ENCODE measurements around the gene PIEZO1. TPM values are rescaled to one million over a fixed set of nuclear protein-coding genes. Genes with fewer than 3 reads are reported as not detected.

PIEZO1 gene
- total and polyA plus RNA-seq, 10 of the 15 experiments (the other 5 are each of a cell fraction or from before 2014, with no cell fraction given), result 1.3 to 169 (median 33.4) TPM

DNA sequence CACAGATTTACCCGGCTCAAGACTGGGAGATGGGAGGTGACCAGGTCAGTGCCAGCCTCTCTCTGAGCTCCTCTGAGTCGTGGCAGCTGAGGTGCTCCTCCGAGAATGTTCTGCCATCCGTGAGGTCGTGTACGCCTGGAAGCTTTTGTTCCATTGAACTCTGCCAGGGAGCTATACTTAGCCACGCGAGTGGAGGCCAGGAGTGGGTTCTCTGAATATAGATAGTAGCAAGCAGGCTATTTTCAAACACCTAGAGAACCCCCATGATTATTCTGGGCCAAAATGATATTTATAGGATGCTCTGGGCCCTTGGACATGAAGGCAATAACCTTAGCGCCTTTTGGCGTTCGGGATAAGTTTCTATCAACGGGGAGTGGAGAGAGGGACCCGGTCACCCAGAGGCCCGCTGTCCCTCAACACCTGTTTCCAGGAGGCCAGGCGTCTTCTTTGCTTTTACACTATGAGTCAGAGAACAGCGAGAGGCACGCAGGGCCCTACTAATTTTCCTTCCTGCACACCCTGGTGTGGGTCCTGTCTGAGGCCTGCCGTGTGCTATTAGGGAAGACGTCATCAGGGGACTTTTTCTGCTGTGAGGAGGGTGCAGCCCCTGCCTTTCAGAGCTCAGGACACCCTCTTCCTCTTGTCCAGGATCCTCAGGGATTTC lies 111.2 kb downstream of the PIEZO1 start (continued):
- TF ChIP-seq PAX8 (IDR thresholded peaks at IDR 0.05) (no peak), TAF1 (IDR thresholded peaks at IDR 0.05; ENCODE audit: borderline replicate concordance, low read depth, low read length) (no peak), NFYB (IDR thresholded peaks at IDR 0.05; ENCODE audit: insufficient read depth, low read depth, low read length) (no peak), TCF3 (IDR thresholded peaks at IDR 0.05; ENCODE audit: borderline replicate concordance, insufficient read depth, low read depth, low read length) (peak; percentile 54; the same call in 1 of the 2 replicates), JUNB (IDR thresholded peaks at IDR 0.05) (peak; percentile 70), NFXL1 (IDR thresholded peaks at IDR 0.05; ENCODE audit: borderline replicate concordance) (no peak), NRF1 (conservative IDR thresholded peaks at IDR 0.05; ENCODE audit: low read depth, low read length) (no peak), ZNF274 (IDR thresholded peaks at IDR 0.05; ENCODE audit: insufficient read depth, insufficient read length) (no peak), MEF2B (IDR thresholded peaks at IDR 0.05; ENCODE audit: partially characterized antibody, poor library complexity, severe bottlenecking) (no peak)
- TF ChIP-seq, protein P1, sequence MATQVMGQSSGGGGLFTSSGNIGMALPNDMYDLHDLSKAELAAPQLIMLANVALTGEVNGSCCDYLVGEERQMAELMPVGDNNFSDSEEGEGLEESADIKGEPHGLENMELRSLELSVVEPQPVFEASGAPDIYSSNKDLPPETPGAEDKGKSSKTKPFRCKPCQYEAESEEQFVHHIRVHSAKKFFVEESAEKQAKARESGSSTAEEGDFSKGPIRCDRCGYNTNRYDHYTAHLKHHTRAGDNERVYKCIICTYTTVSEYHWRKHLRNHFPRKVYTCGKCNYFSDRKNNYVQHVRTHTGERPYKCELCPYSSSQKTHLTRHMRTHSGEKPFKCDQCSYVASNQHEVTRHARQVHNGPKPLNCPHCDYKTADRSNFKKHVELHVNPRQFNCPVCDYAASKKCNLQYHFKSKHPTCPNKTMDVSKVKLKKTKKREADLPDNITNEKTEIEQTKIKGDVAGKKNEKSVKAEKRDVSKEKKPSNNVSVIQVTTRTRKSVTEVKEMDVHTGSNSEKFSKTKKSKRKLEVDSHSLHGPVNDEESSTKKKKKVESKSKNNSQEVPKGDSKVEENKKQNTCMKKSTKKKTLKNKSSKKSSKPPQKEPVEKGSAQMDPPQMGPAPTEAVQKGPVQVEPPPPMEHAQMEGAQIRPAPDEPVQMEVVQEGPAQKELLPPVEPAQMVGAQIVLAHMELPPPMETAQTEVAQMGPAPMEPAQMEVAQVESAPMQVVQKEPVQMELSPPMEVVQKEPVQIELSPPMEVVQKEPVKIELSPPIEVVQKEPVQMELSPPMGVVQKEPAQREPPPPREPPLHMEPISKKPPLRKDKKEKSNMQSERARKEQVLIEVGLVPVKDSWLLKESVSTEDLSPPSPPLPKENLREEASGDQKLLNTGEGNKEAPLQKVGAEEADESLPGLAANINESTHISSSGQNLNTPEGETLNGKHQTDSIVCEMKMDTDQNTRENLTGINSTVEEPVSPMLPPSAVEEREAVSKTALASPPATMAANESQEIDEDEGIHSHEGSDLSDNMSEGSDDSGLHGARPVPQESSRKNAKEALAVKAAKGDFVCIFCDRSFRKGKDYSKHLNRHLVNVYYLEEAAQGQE (IDR thresholded peaks at IDR 0.05; ENCODE audit: low read depth, low read length), result no peak

Data from GM12878 (cell line).